HCT116 (cell line): ENCODE data around the gene PACS2. TPM values are rescaled to one million over a fixed set of nuclear protein-coding genes. Genes with fewer than 3 reads are reported as not detected.

Experiments
- ATAC-seq: fragments of 200-7000 bp; cut with Tn5 transposase; 2 replicates; pipeline ENCODE4 v1.9.1; 2020; ENCODE audit warnings: mild to moderate bottlenecking, moderate library complexity
- BruUV-seq: library from RNA; stranded (reverse); fragments of 400-500 nt; replicated peaks from 2 replicates; lab custom pipeline; 2021; lab: Mats Ljungman, UMichigan
- CTCF ChIA-PET: fragments of 300-600 bp; sonication (Branson Sonifier 250); formaldehyde crosslinking; loops from one replicate; lab custom pipeline; 2021; ENCODE audit warnings: antibody characterized with exemption; lab: Charles Lee
- POLR2A ChIA-PET: fragments of 300-600, 350-600 bp; sonication (Branson Sonifier 250); formaldehyde crosslinking; loops from one replicate; lab custom pipeline; 2021; ENCODE audit warnings: antibody characterized with exemption; lab: Charles Lee
- RAD21 ChIA-PET, 2 experiments: fragments of 300-600 bp; sonication (Branson Sonifier 250); formaldehyde crosslinking; loops; one replicate each; lab custom pipeline; 2023; ENCODE audit warnings: low total read pairs in 2 of 2; ENCODE audit not compliant: uncharacterized antibody in 2 of 2, unreplicated experiment in 2 of 2, low non-redundant PET in 1 of 2; lab: Charles Lee
- DNase-seq: peaks from one replicate; pipeline ENCODE4 v3.0.0-alpha.2; 2010; ENCODE audit warnings: low read depth, low spot score
- H2AFZ ChIP-seq: fragments of 200-600 bp; shearing (Covaris generic), sonication (generic); 2 replicates; pipeline ENCODE4 v1.6.1; 2017; ENCODE audit warnings: low read depth, mixed run types, mixed read lengths, antibody characterized with exemption, low read length; ENCODE audit not compliant: poor library complexity, severe bottlenecking
- H3K27ac ChIP-seq: 2 replicates; pipeline ENCODE4 v1.5.1; 2012; ENCODE audit warnings: low read depth, low read length
- H3K27me3 ChIP-seq: fragments of 200-600 bp; sonication (generic); 2 replicates; pipeline ENCODE4 v1.6.1; 2016; ENCODE audit warnings: mixed run types, low read length, mixed read lengths; ENCODE audit not compliant: insufficient read depth
- H3K36me3 ChIP-seq, 2 experiments: fragments of 200-500 bp in 1 of 2; fragments of 200-600 bp in 1 of 2; sonication (Bioruptor generic) in 1 of 2; sonication (generic) in 1 of 2; 2 replicates each; pipeline versions ENCODE4 v1.5.1 to v1.6.1; 2014 to 2016; ENCODE audit warnings: low read length in 2 of 2, inconsistent platforms in 1 of 2, mixed read lengths in 1 of 2, mixed run types in 1 of 2; ENCODE audit not compliant: insufficient read depth in 2 of 2, control insufficient read depth in 1 of 2
- H3K4me1 ChIP-seq, 2 experiments: fragments of 200-600 bp in 1 of 2; sonication (generic) in 1 of 2; 2 replicates each; pipeline versions ENCODE4 v1.5.1 to v1.6.1; 2012 to 2017; ENCODE audit warnings: low read length in 2 of 2, inconsistent platforms in 1 of 2, mild to moderate bottlenecking in 1 of 2, mixed read lengths in 1 of 2, mixed run types in 1 of 2, moderate library complexity in 1 of 2; ENCODE audit not compliant: insufficient read depth in 2 of 2, control insufficient read depth in 1 of 2
- H3K4me2 ChIP-seq: fragments of 200-600 bp; sonication (generic); 2 replicates; pipeline ENCODE4 v1.6.1; 2017; ENCODE audit warnings: mixed run types, low read length, mixed read lengths
- H3K4me3 ChIP-seq, 2 experiments: fragments of 200-600 bp in 1 of 2; sonication (generic) in 1 of 2; replicated peaks in 1 of 2; 2 replicates each; pipeline ENCODE4 v1.5.1; 2011 to 2016; ENCODE audit warnings: low read length in 2 of 2, control low read depth in 1 of 2, low read depth in 1 of 2, mild to moderate bottlenecking in 1 of 2, mixed read lengths in 1 of 2, mixed run types in 1 of 2
- H3K79me2 ChIP-seq: fragments of 200-600 bp; sonication (generic); 2 replicates; pipeline ENCODE4 v1.6.1; 2017; ENCODE audit warnings: mild to moderate bottlenecking, mixed run types, low read length, moderate library complexity, mixed read lengths; ENCODE audit not compliant: insufficient read depth
- H3K9ac ChIP-seq: fragments of 200-600 bp; sonication (generic); 2 replicates; pipeline ENCODE4 v1.6.1; 2016; ENCODE audit warnings: low read length, mixed read lengths
- H3K9me2 ChIP-seq: fragments of 200-600 bp; sonication (generic), shearing (Covaris generic); 2 replicates; pipeline ENCODE4 v1.6.1; 2017; ENCODE audit warnings: mixed run types, mild to moderate bottlenecking, moderate library complexity; ENCODE audit not compliant: insufficient read depth
- H3K9me3 ChIP-seq, 2 experiments: fragments of 200-500 bp in 1 of 2; fragments of 200-600 bp in 1 of 2; sonication (Bioruptor generic) in 1 of 2; sonication (generic) in 1 of 2; 2 replicates each; pipeline ENCODE4 v1.6.1; 2014 to 2017; ENCODE audit warnings: low read length in 2 of 2, mixed read lengths in 2 of 2, inconsistent platforms in 1 of 2, low read depth in 1 of 2, mild to moderate bottlenecking in 1 of 2, mixed run types in 1 of 2, moderate library complexity in 1 of 2; ENCODE audit not compliant: control insufficient read depth in 1 of 2, insufficient read depth in 1 of 2
- H4K20me1 ChIP-seq: fragments of 200-600 bp; sonication (generic), shearing (Covaris generic); 2 replicates; pipeline ENCODE4 v1.6.1; 2017; ENCODE audit warnings: mixed run types, mild to moderate bottlenecking, moderate library complexity; ENCODE audit not compliant: insufficient read depth
- CBX3 ChIP-seq: IDR thresholded peaks from 2 replicates; pipeline ENCODE4 v1.6.1; 2012; ENCODE audit warnings: low read depth
- CTCF ChIP-seq, 3 experiments: fragments of 200-600 bp in 1 of 3; sonication (generic) in 1 of 3; IDR thresholded peaks in 2 of 3; conservative IDR thresholded peaks in 1 of 3; 2 replicates each; pipeline ENCODE4 v1.5.1; 2012 to 2017; ENCODE audit warnings: low read depth in 2 of 3, low read length in 2 of 3, antibody characterized with exemption in 1 of 3, borderline replicate concordance in 1 of 3, control low read depth in 1 of 3, mild to moderate bottlenecking in 1 of 3, mixed read lengths in 1 of 3, mixed run types in 1 of 3, moderate library complexity in 1 of 3; ENCODE audit not compliant: insufficient read depth in 1 of 3
- EGR1 ChIP-seq: IDR thresholded peaks from 2 replicates; pipeline ENCODE4 v1.6.1; 2012; ENCODE audit warnings: low read depth
- EZH2 ChIP-seq: fragments of 200-600 bp; sonication (generic); IDR thresholded peaks from 2 replicates; pipeline ENCODE4 v1.6.1; 2017; ENCODE audit warnings: antibody characterized with exemption, mixed run types
- JUND ChIP-seq: IDR thresholded peaks from 2 replicates; pipeline ENCODE4 v1.6.1; 2012
- POLR2A ChIP-seq: IDR thresholded peaks from 2 replicates; pipeline ENCODE4 v1.7.0; 2011; ENCODE audit warnings: borderline replicate concordance; ENCODE audit not compliant: insufficient read depth, insufficient read length; ENCODE audit errors: extremely low read depth
- POLR2AphosphoS5 ChIP-seq: IDR thresholded peaks from 2 replicates; pipeline ENCODE4 v1.6.1; 2011; ENCODE audit warnings: mild to moderate bottlenecking, low read depth, low read length, moderate library complexity
- RAD21 ChIP-seq: IDR thresholded peaks from 2 replicates; pipeline ENCODE4 v1.6.1; 2012; ENCODE audit warnings: low read depth, mild to moderate bottlenecking
- SIN3A ChIP-seq: IDR thresholded peaks from 2 replicates; pipeline ENCODE4 v1.6.1; 2012; ENCODE audit warnings: low read depth
- SRF ChIP-seq: IDR thresholded peaks from 2 replicates; pipeline ENCODE4 v1.6.1; 2012; ENCODE audit warnings: low read depth
- ZFX ChIP-seq: fragments of 450-650 bp; IDR thresholded peaks from 2 replicates; pipeline ENCODE4 v1.6.1; 2017
- intact Hi-C: fragments of 100-400 bp; cut with micrococcal nuclease; formaldehyde crosslinking; loops from 2 replicates; pipeline ENCODE4 v1.10.0; 2022
- total RNA-seq: library from RNA; stranded (reverse); gene quantifications from one replicate; pipeline ENCODE4 v1.2.1, GENCODE V29; 2021; ENCODE audit not compliant: unreplicated experiment
- TF ChIP-seq, protein P1 (sequence below): IDR thresholded peaks from 2 replicates; pipeline ENCODE4 v1.6.1; 2012

The PACS2 gene
- total RNA-seq, 1 experiment from 2014 or later, result 75.5 TPM

DNA sequence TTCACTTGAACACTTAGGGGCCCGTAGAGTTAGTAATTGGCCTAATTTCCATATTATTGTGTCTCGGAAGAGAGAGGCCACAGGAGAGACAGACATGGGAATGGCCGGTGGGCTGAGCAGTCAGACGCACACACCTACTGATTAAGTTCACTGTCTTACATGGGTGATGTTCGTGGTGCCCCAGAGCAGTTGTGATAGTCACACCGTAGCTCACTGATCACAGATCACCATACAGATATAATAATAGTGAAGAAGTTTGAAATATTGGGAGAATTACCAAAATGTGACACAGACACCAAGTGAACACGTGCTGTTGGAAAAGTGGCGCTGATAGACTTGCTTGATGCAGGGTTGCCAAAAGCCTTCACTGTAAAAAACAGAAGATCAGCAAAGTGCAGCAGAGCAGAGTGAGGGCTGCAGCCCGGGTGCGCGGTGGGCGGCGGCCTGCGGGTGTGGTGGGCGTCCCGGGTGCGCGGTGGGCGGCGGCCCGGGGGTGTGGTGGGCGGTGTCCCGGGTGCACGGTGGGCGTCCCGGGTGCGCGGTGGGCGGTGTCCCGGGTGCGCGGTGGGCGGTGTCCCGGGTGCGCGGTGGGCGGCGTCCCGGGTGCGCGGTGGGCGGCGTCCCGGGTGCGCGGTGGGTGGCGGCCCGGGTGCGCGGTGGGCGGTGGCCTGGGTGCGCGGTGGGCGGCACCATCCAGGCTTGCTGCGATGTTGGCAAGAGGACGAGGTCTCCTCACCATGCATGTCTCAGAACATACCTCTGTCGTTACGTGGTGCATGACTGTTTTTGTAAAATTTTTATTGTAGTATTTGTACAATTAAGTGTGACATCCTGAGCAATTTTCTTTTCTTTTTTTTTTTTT is 49.5 kb downstream of the PACS2 start:
- TF ChIP-seq EZH2 (no peak), CBX3 (no peak), JUND (no peak), SRF (no peak), RAD21 (no peak), POLR2A (no peak), POLR2AphosphoS5 (no peak)
- TF ChIP-seq, all 23 proteins: peak for 0
- Histone ChIP-seq H3K9ac (no peak overlapping the region), H3K79me2 (no peaks in the 10 kb centered on the region), H3K4me1 (peaks cover 5 to 7% of the 10 kb centered on the region in 2 experiments; a peak in 2 of 4 replicates), H3K27me3 (no peaks in the 10 kb centered on the region), H3K4me3 (no peak overlapping the region), H3K4me2 (no peak overlapping the region), H3K9me2 (no peaks in the 10 kb centered on the region), H2AFZ (no peak overlapping the region), H4K20me1 (no peaks in the 10 kb centered on the region), H3K27ac (no peak overlapping the region), H3K9me3 (no peaks in the 10 kb centered on the region), H3K36me3 (no peaks in the 10 kb centered on the region; a peak in 1 of 4 replicates)
- intact Hi-C loops, result no loop called here
- ChIA-PET POLR2A (no interaction called here), CTCF (no interaction called here), RAD21 (interaction anchor here in 1 of 2 experiments (0.7 kb wide), 1 partner anchor 310 kb away, joined by 6 read pairs; no protein-coding TSS in a partner anchor)
- ATAC-seq (peak; percentile 85), DNase-seq (no peak)
- no TSS peak for BruUV-seq

DNA sequence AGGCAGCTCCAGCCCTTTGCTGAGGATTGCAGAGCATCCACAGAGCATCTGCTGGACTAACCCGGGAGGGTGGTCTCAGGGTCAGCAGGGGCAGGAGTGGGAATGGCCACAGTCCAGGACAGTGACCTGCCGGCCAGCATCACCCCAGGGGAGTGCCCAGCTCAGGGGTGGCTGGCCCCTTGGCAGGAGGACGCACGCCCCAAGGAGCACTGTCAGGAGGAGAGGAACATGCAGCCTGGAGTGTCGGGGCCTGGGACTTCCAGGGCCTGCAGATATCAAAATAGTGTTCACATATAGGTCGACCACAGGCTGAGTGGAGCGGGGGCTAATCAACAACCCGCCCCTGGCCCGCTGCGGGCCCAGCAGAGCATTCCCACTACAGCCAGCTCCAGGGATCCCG is 50.6 kb downstream of the PACS2 start:
- Histone ChIP-seq H3K9ac (no peak overlapping the region), H4K20me1 (no peaks in the 10 kb centered on the region), H3K4me2 (no peak overlapping the region), H3K79me2 (no peaks in the 10 kb centered on the region), H3K27ac (no peak overlapping the region), H3K4me1 (peaks cover 5 to 7% of the 10 kb centered on the region in 2 experiments; a peak in 2 of 4 replicates), H3K9me3 (no peaks in the 10 kb centered on the region), H3K4me3 (no peak overlapping the region), H3K27me3 (no peaks in the 10 kb centered on the region), H3K9me2 (no peaks in the 10 kb centered on the region), H2AFZ (no peak overlapping the region), H3K36me3 (no peaks in the 10 kb centered on the region)
- intact Hi-C loops, result no loop called here
- ChIA-PET CTCF (interaction anchor here (0.8 to 0.9 kb wide), 2 partner anchors 9 to 13 kb away, joined by 3 read pairs; no protein-coding TSS in a partner anchor), RAD21 (interaction anchor here in 1 of 2 experiments (0.7 kb wide), 1 partner anchor 311 kb away, joined by 6 read pairs; no protein-coding TSS in a partner anchor), POLR2A (no interaction called here)
- no peak for TF ChIP-seq SRF
- TF ChIP-seq SIN3A, result no peak
- TF ChIP-seq EGR1, result no peak
- no peak for TF ChIP-seq RAD21
- TF ChIP-seq, protein P1, sequence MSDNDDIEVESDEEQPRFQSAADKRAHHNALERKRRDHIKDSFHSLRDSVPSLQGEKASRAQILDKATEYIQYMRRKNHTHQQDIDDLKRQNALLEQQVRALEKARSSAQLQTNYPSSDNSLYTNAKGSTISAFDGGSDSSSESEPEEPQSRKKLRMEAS, result no peak
- no peak for TF ChIP-seq CTCF (IDR thresholded peaks at IDR 0.05 in 2 of 3, conservative IDR thresholded peaks at IDR 0.05 in 1 of 3; ENCODE audit: borderline replicate concordance in 1 of 3, insufficient read depth in 1 of 3, low read depth in 2 of 3, low read length in 2 of 3)
- no peak for TF ChIP-seq CBX3
- no peak for TF ChIP-seq ZFX
- DNase-seq (no peak), ATAC-seq (no peak)
- BruUV-seq, result no TSS peak
